RWPE1 (cell line): ENCODE data around the gene ATXN2.

Experiments used
- CTCF ChIA-PET: fragments of 350-600 bp; sonication (Branson Sonifier 250); formaldehyde crosslinking; extraction: SDS; loops from one replicate; lab custom pipeline; 2021; lab: Yijun Ruan, JAX
- POLR2A ChIA-PET: fragments of 400-600 bp; formaldehyde crosslinking; extraction: SDS; loops from one replicate; lab custom pipeline; 2020; ENCODE audit warnings: antibody characterized with exemption; ENCODE audit not compliant: low non-redundant PET; lab: Yijun Ruan, JAX
- DNase-seq: peaks from one replicate; pipeline ENCODE4 v3.0.0; 2012; ENCODE audit warnings: low spot score
- H3K27ac ChIP-seq: fragments of 450-650 bp; 2 replicates; pipeline ENCODE4 v1.5.1; 2017
- TF ChIP-seq, protein P1 (sequence below): fragments of 450-650 bp; conservative IDR thresholded peaks from 2 replicates; pipeline ENCODE4 v1.5.1; 2017; ENCODE audit warnings: low read depth, mild to moderate bottlenecking

ATXN2 gene

DNA sequence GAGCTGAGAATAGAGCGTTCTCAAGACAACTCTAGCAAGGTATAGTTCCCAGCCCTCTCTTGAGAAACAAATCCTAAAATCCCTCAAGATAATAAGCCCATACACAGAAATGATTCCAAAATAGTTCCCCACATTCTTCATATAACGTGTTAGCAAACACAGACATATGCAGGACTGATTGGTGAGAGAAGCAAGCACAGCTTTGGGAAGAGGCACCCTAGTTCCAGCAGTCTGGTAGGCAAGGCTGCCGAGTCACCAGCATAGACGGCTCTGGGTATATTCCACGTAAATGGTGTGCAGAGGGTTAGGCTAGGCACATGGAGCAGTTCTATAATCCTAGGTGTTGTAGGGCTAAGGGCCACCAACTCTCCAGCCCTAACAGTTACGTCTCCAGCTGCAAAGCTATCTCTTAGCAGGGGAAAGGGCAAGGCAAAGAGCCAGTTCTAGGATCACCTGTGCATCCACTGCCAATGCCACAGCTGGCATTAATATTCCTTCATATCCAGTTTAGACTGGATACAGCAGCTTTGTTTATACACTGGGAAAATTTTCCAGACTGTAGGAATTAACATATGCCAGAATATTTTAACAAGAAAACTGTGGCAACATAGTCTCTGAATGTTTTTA lies 140.5 kb downstream of the ATXN2 start:
- TF ChIP-seq, protein P1, sequence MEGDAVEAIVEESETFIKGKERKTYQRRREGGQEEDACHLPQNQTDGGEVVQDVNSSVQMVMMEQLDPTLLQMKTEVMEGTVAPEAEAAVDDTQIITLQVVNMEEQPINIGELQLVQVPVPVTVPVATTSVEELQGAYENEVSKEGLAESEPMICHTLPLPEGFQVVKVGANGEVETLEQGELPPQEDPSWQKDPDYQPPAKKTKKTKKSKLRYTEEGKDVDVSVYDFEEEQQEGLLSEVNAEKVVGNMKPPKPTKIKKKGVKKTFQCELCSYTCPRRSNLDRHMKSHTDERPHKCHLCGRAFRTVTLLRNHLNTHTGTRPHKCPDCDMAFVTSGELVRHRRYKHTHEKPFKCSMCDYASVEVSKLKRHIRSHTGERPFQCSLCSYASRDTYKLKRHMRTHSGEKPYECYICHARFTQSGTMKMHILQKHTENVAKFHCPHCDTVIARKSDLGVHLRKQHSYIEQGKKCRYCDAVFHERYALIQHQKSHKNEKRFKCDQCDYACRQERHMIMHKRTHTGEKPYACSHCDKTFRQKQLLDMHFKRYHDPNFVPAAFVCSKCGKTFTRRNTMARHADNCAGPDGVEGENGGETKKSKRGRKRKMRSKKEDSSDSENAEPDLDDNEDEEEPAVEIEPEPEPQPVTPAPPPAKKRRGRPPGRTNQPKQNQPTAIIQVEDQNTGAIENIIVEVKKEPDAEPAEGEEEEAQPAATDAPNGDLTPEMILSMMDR = no peak
- no peak overlapping the region for H3K27ac ChIP-seq
- no peak for DNase-seq
- CTCF ChIA-PET = no interaction called here
- POLR2A ChIA-PET = no interaction called here

DNA sequence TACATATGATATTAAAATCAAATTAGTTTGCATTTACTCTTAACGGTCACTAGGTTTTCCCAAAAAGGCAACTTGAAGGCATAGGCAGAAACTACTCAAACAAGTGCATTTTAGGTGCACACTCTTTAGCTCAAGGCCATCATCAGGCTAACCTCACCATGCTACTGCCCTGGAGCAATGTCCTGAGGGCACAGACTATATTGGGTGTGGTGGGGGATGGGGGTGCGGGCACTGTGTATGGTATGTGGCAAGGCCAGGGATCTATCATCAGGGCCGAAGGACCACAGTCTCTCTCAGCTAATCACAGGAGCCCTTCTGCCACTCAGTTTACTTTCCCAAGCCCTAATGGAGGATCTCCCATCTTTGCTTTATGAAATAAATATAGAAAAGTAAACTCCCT lies 141.5 kb downstream of the ATXN2 start:
- ChIA-PET POLR2A (no interaction called here), CTCF (interaction anchor here (0.6 kb wide), 2 partner anchors 10 to 60 kb away, joined by 3 to 7 read pairs; no protein-coding TSS in a partner anchor)
- no peak for DNase-seq
- TF ChIP-seq, protein P1 = no peak
- no peak overlapping the region for H3K27ac ChIP-seq

DNA sequence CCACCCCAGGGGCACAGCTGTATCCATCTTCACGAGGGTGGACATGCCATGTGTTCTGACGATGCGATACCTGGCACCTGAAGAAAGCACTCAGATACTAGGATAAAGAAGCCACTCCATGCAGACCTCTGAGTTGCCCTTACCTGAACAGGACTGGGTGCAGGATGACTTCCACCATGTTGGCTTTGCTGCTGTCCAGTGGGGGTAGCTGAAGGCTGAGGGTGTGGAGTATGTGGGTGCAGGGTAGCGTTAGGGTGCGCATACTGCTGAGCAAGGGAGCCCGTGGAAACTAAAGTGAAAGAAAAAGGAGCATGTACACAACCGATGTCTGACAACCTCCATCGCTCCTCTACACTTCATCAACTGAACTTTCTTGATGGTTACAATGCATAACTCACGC lies 142.0 kb downstream of the ATXN2 start:
- CTCF ChIA-PET = interaction anchor here (0.6 kb wide), 3 partner anchors 10 to 60 kb away, joined by 3 to 7 read pairs (median 3); no protein-coding TSS in a partner anchor

DNA sequence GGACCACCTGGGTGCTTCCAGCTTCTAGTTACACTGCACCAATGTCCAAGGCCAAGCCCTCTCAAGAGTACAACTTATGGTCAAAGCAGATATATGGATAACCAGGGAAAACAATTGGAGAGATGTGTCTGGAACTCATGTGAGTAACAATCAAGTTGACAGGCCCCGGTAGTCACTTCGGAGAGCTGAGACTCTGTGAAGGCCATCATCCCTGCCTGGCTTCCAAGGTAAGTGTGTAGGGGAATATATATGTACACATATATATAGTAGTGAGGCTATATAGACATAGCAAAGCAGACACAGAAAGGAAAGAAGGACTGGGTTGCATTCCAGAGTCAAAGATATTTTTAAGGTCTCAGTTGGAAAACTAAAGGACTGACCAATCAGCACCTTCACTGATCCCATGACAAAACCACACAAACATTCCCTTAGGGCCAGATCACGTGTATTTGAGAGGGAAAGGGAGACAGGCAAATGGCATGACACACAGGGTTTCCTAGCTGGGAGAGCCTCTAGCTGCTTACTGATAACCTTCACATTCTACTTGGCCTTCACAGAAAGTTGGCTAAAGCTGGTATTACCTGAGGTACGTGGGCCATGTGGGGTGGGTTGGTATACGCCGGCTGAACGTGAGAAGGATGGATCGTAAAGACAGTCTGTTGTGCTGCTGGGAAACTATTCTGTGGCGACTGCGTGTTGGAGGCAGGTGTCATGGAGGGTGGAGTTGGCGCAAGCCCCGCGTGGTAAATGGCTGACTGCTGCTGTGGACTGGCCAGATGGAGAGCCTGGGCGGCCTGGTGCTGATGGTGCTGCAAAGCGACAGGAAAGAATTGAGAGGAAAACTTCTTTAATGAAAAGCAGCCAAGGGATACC lies 143.4 kb downstream of the ATXN2 start:
- CTCF ChIA-PET = interaction anchor here (0.6 to 1.8 kb wide), 3 partner anchors 59 to 1693 kb away, joined by 3 to 5 read pairs (median 4); no protein-coding TSS in a partner anchor

More for the DNA sequence above, 142.0 kb downstream of the ATXN2 start:
- TF ChIP-seq, protein P1 = no peak
- DNase-seq = no peak
- POLR2A ChIA-PET = no interaction called here
- H3K27ac ChIP-seq = no peak overlapping the region

DNA sequence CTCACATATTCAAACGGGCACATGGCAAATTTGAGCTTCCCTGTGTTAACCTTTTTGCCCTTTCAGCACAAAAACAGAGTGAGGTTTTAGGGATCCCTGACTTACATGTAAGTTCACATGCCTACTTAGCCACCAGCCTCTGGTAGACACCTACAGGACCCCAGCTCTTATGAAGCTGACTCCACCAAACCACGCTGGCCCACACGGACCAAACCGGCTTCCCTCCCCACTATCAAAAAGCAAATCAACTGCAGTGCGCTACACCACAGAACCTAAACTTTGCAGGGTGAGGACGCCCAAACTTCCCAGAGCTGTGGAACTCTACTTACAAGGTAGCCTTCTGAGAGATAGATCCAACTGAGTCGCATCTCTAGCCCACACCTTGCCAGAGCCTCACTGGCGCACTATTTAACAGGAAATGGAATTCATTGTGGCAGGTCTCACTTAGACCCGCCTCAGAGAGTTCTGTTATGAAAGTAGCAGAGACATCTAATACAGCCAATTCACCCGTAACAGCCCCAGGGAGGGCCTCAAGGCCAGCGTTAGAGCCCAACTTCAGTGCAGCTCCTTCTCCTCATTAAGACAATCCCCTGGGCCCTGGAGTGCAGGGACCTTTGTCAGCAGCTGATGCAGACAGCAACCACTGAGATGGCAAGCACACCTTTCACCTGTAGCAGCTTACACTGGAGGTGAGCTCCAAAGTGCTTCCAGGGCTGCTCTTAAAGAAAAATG lies 144.2 kb downstream of the ATXN2 start:
- POLR2A ChIA-PET = no interaction called here
- DNase-seq = no peak
- H3K27ac ChIP-seq = peak overlapping the region; percentile 13; the same call in 1 of the 2 replicates
- CTCF ChIA-PET = interaction anchor here (0.6 to 1.8 kb wide), 4 partner anchors 13 to 1692 kb away, joined by 3 to 5 read pairs (median 4); no protein-coding TSS in a partner anchor
- TF ChIP-seq, protein P1 = no peak

More for the DNA sequence above, 143.4 kb downstream of the ATXN2 start:
- no peak for DNase-seq
- peak overlapping the region; percentile 13; the same call in 1 of the 2 replicates for H3K27ac ChIP-seq
- TF ChIP-seq, protein P1 = no peak
- POLR2A ChIA-PET = no interaction called here
